RPMI7951 (cell line): ENCODE data around the gene PLPP6. TPM values are rescaled to one million over a fixed set of nuclear protein-coding genes. Genes with fewer than 3 reads are reported as not detected.
A peak's percentile ranks its signal among the peaks of the same experiment; 100 is the strongest.

ENCODE experiments used
- DNase-seq: peaks from one replicate; pipeline ENCODE4 v3.0.0-alpha.2; 2012; ENCODE audit warnings: low read depth
- total RNA-seq: library from RNA; depleted of rRNA; stranded (reverse); fragments of >200 nt; shearing (Covaris generic); gene quantifications from 2 replicates; pipeline ENCODE4 v1.2.3, GENCODE V29; 2014; rRNA removed

The PLPP6 gene
- total RNA-seq, 1 experiment from 2014 or later, result 5.5 TPM

- no peak for DNase-seq
Observed at GRCh38 chr9:4700091-4700490, 38.0 kb downstream of the PLPP6 start.

GRCh38 chr9:4700932-4701331 is 38.8 kb downstream of the PLPP6 start:
- no peak for DNase-seq

- DNase-seq, result no peak
Observed at GRCh38 chr9:4701526-4701925, 39.4 kb downstream of the PLPP6 start.

GRCh38 chr9:4704129-4704528 is 42.0 kb downstream of the PLPP6 start:
- DNase-seq, result no peak

GRCh38 chr9:4706021-4706420 is 43.9 kb downstream of the PLPP6 start:
- DNase-seq, result no peak

GRCh38 chr9:4706971-4707622 is 45.0 kb downstream of the PLPP6 start:
- DNase-seq, result no peak

- DNase-seq, result no peak
Observed at GRCh38 chr9:4709380-4709779, 47.3 kb downstream of the PLPP6 start.

GRCh38 chr9:4713849-4714248 is 51.8 kb downstream of the PLPP6 start:
- peak; percentile 2 for DNase-seq

GRCh38 chr9:4714266-4715016 is 52.3 kb downstream of the PLPP6 start:
- DNase-seq, result no peak

Other genes with a start within 250 kb of the PLPP6 start
- 5.2 and 6.0 TPM in 2 replicates for gene SLC1A1, start 171.8 kb upstream of the PLPP6 start, total RNA-seq
- 0.12 TPM in 1 of 2 replicates, not detected in the other for gene SPATA6L, start 4.2 kb downstream of the PLPP6 start, total RNA-seq
- gene CDC37L1, start 17.3 kb downstream of the PLPP6 start, total RNA-seq, result 11.8 and 15.0 TPM in 2 replicates
- 57.7 and 70.5 TPM in 2 replicates for gene AK3, start 78.9 kb downstream of the PLPP6 start, total RNA-seq
- gene RCL1, start 130.7 kb downstream of the PLPP6 start, total RNA-seq, result 8.4 and 8.6 TPM in 2 replicates